NCI-H2227 treated with DMSO at 0.1 percent for 48 hours (cell line): ENCODE measurements around the gene TFAP2E.

ENCODE experiments used
- DNase-seq: peaks from one replicate; lab custom pipeline; 2025; lab: John Stamatoyannopoulos, UW

TFAP2E gene

GRCh38 chr1:35644204-35644603, 71.1 kb downstream of the TFAP2E start:
- DNase-seq = no peak
